ENCODE data around the gene GPR108. TPM values are rescaled to one million over a fixed set of nuclear protein-coding genes. Genes with fewer than 3 reads are reported as not detected.

Gene GPR108
- total and polyA plus RNA-seq, 4 donors: 17.2 to 34.2 (median 30.5) TPM

GRCh38 chr19:6682607-6683128 is 54.7 kb downstream of the GPR108 start:
- H3K9me3 ChIP-seq (ENCODE audit: control insufficient read depth in 4 of 4, low read length in 3 of 4): no peaks in the 10 kb centered on the region
- TF ChIP-seq HNF4A (conservative IDR thresholded peaks at IDR 0.05): no peak
- no peak for TF ChIP-seq TAF1 (conservative IDR thresholded peaks at IDR 0.05)
- no peak for TF ChIP-seq JUND (IDR thresholded peaks at IDR 0.05)
- no peak for TF ChIP-seq SP1 (IDR thresholded peaks at IDR 0.05)
- TF ChIP-seq RXRA (IDR thresholded peaks at IDR 0.05): no peak
- TF ChIP-seq HNF4G (IDR thresholded peaks at IDR 0.05): no peak
- TF ChIP-seq FOXA2 (IDR thresholded peaks at IDR 0.05): no peak
- TF ChIP-seq GABPA (IDR thresholded peaks at IDR 0.05 in 1 of 2, conservative IDR thresholded peaks at IDR 0.05 in 1 of 2): no peak
- no peak for TF ChIP-seq RAD21 (IDR thresholded peaks at IDR 0.05)
- no peak for TF ChIP-seq YY1 (IDR thresholded peaks at IDR 0.05)
- no peak for TF ChIP-seq MAX (IDR thresholded peaks at IDR 0.05)
- TF ChIP-seq ATF3 (IDR thresholded peaks at IDR 0.05): no peak
- TF ChIP-seq FOXA1 (IDR thresholded peaks at IDR 0.05): no peak
- no peak for TF ChIP-seq EGR1 (IDR thresholded peaks at IDR 0.05; ENCODE audit: low read depth in 2 of 2)
- 52% methylated on average over 3 of the region's 3 CpGs for WGBS

GRCh38 chr19:6680141-6680540 is 57.2 kb downstream of the GPR108 start:
- no peak for DNase-seq (ENCODE audit: low spot score)
- Histone ChIP-seq H3K36me3 (ENCODE audit: control insufficient read depth in 4 of 4, insufficient read depth in 3 of 4, low read depth in 1 of 4, low read length in 3 of 4) (peaks cover 33 to 93% (median 88%) of the 10 kb centered on the region in 4 donors), H3K4me1 (ENCODE audit: control insufficient read depth in 4 of 4, insufficient read depth in 4 of 4, low read length in 3 of 4) (peaks cover 0 to 3% (median 0%) of the 10 kb centered on the region in 4 donors), H3K27me3 (ENCODE audit: control insufficient read depth in 4 of 4, insufficient read depth in 4 of 4, low read length in 3 of 4) (no peaks in the 10 kb centered on the region), H3K4me3 (ENCODE audit: low read depth in 1 of 3, low read length in 3 of 3) (no peak overlapping the region), H3K9me3 (ENCODE audit: control insufficient read depth in 4 of 4, low read length in 3 of 4) (no peaks in the 10 kb centered on the region), H3K27ac (ENCODE audit: low read depth in 1 of 2, low read length in 2 of 2) (no peak overlapping the region), H3K9ac (ENCODE audit: low read depth in 1 of 2, low read length in 2 of 2) (no peak overlapping the region)
- 94% methylated on average over 1 of the region's 1 CpG for WGBS
- TF ChIP-seq FOXA2 (IDR thresholded peaks at IDR 0.05) (no peak), EGR1 (IDR thresholded peaks at IDR 0.05; ENCODE audit: low read depth in 2 of 2) (no peak), NR2F2 (IDR thresholded peaks at IDR 0.05) (no peak), ATF3 (IDR thresholded peaks at IDR 0.05) (no peak)

More at GRCh38 chr19:6682607-6683128, 54.7 kb downstream of the GPR108 start:
- H3K27me3 ChIP-seq (ENCODE audit: control insufficient read depth in 4 of 4, insufficient read depth in 4 of 4, low read length in 3 of 4): no peaks in the 10 kb centered on the region
- no peak overlapping the region for H3K4me3 ChIP-seq (ENCODE audit: low read depth in 1 of 3, low read length in 3 of 3)
- peaks cover 38 to 96% (median 92%) of the 10 kb centered on the region in 4 donors for H3K36me3 ChIP-seq (ENCODE audit: control insufficient read depth in 4 of 4, insufficient read depth in 3 of 4, low read depth in 1 of 4, low read length in 3 of 4)
- H3K27ac ChIP-seq (ENCODE audit: low read depth in 1 of 2, low read length in 2 of 2): no peak overlapping the region
- H3K9ac ChIP-seq (ENCODE audit: low read depth in 1 of 2, low read length in 2 of 2): no peak overlapping the region
- no peak for DNase-seq (ENCODE audit: low spot score)
- peaks cover 0 to 7% (median 0%) of the 10 kb centered on the region in 4 donors for H3K4me1 ChIP-seq (ENCODE audit: control insufficient read depth in 4 of 4, insufficient read depth in 4 of 4, low read length in 3 of 4)

Other genes starting within 250 kb of the GPR108 start
- gene TUBB4A, start 235.3 kb downstream of the GPR108 start, total RNA-seq: 1 to 10 TPM in 1 of 2 donors, under 1 TPM in 1; 0.25 to 1.6 TPM
- gene TUBB4A, start 235.3 kb downstream of the GPR108 start, polyA plus RNA-seq: 1 to 10 TPM in 1 of 2 donors, under 1 TPM in 1; 0.28 to 1.9 TPM
- under 1 TPM in 1 of 2 donors, not detected in 1; 0.08 TPM for gene TNFSF9, start 206.6 kb downstream of the GPR108 start, total RNA-seq
- under 1 TPM in 1 of 2 donors, not detected in 1; 0.12 TPM for gene TNFSF9, start 206.6 kb downstream of the GPR108 start, polyA plus RNA-seq
- not detected for gene CD70, start 146.4 kb downstream of the GPR108 start, total RNA-seq
- gene CD70, start 146.4 kb downstream of the GPR108 start, polyA plus RNA-seq: not detected
- 10 to 100 TPM; 10.1 to 75.6 TPM for gene TNFSF14, start 67.4 kb downstream of the GPR108 start, total RNA-seq
- gene TNFSF14, start 67.4 kb downstream of the GPR108 start, polyA plus RNA-seq: 10 to 100 TPM in 1 of 2 donors, 1 to 10 TPM in 1; 6.5 to 14.7 TPM
- 1,000 to 10,000 TPM; 4,543 to 9,349 TPM for gene C3, start 16.9 kb downstream of the GPR108 start, total RNA-seq
- gene C3, start 16.9 kb downstream of the GPR108 start, polyA plus RNA-seq: 1,000 to 10,000 TPM; 7,734 to 8,295 TPM
- gene TRIP10, start 2.1 kb upstream of the GPR108 start, total RNA-seq: 1 to 10 TPM; 6.1 to 9.9 TPM
- gene TRIP10, start 2.1 kb upstream of the GPR108 start, polyA plus RNA-seq: 1 to 10 TPM; 3.4 to 8.7 TPM
- 1 to 10 TPM in 1 of 2 donors, under 1 TPM in 1; 0.23 to 1.0 TPM for gene SH2D3A, start 29.9 kb upstream of the GPR108 start, total RNA-seq
- gene SH2D3A, start 29.9 kb upstream of the GPR108 start, polyA plus RNA-seq: 1 to 10 TPM in 1 of 2 donors, under 1 TPM in 1; 0.54 to 1.0 TPM
- 10 to 100 TPM in 1 of 2 donors, 1 to 10 TPM in 1; 6.3 to 13.3 TPM for gene VAV1, start 35.1 kb upstream of the GPR108 start, total RNA-seq
- 1 to 10 TPM in 1 of 2 donors, under 1 TPM in 1; 0.60 to 2.0 TPM for gene VAV1, start 35.1 kb upstream of the GPR108 start, polyA plus RNA-seq
- 10 to 100 TPM in 1 of 2 donors, 1 to 10 TPM in 1; 2.0 to 16.2 TPM for gene ADGRE1, start 150.0 kb upstream of the GPR108 start, total RNA-seq
- 1 to 10 TPM in 1 of 2 donors, under 1 TPM in 1; 0.39 to 1.5 TPM for gene ADGRE1, start 150.0 kb upstream of the GPR108 start, polyA plus RNA-seq